ENCODE data around the gene CCDC71L.

- TF ChIP-seq, protein P1, sequence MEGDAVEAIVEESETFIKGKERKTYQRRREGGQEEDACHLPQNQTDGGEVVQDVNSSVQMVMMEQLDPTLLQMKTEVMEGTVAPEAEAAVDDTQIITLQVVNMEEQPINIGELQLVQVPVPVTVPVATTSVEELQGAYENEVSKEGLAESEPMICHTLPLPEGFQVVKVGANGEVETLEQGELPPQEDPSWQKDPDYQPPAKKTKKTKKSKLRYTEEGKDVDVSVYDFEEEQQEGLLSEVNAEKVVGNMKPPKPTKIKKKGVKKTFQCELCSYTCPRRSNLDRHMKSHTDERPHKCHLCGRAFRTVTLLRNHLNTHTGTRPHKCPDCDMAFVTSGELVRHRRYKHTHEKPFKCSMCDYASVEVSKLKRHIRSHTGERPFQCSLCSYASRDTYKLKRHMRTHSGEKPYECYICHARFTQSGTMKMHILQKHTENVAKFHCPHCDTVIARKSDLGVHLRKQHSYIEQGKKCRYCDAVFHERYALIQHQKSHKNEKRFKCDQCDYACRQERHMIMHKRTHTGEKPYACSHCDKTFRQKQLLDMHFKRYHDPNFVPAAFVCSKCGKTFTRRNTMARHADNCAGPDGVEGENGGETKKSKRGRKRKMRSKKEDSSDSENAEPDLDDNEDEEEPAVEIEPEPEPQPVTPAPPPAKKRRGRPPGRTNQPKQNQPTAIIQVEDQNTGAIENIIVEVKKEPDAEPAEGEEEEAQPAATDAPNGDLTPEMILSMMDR (IDR thresholded peaks at IDR 0.05; ENCODE audit: poor library complexity, severe bottlenecking): no peak
- TF ChIP-seq TAF1 (IDR thresholded peaks at IDR 0.05; ENCODE audit: low read depth) (no peak), EP300 (conservative IDR thresholded peaks at IDR 0.05; ENCODE audit: poor library complexity, severe bottlenecking) (no peak), RAD21 (conservative IDR thresholded peaks at IDR 0.05) (no peak), POLR2AphosphoS5 (IDR thresholded peaks at IDR 0.05) (no peak)
These were observed 47.7 kb downstream of the CCDC71L start for GRCh38 chr7:106613279-106613678.
